ENCODE results near the gene SWAP70.

DNA sequence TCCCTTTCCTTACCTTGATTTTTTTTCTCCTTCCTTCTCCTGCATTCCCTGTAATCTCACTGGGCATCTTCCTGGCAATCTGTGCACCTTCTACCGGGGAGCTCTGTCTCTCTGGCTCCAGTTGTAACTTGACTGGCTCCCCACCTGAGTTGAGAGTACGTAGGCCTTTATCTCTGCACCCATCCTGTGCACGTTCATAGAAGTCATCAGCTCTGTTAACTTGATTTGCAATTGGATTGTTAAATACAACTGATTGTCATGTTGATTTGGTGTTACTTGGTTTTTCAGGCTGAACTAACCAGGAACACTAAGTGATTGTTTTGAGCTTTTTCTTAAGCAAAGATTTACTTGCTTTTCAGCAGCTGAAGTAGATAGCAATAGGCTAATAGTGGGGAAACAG is 11.8 kb downstream of the SWAP70 start:
- no peak for TF ChIP-seq EZH2 (IDR thresholded peaks at IDR 0.05; ENCODE audit: borderline replicate concordance, low read length)
- TF ChIP-seq, protein P1, sequence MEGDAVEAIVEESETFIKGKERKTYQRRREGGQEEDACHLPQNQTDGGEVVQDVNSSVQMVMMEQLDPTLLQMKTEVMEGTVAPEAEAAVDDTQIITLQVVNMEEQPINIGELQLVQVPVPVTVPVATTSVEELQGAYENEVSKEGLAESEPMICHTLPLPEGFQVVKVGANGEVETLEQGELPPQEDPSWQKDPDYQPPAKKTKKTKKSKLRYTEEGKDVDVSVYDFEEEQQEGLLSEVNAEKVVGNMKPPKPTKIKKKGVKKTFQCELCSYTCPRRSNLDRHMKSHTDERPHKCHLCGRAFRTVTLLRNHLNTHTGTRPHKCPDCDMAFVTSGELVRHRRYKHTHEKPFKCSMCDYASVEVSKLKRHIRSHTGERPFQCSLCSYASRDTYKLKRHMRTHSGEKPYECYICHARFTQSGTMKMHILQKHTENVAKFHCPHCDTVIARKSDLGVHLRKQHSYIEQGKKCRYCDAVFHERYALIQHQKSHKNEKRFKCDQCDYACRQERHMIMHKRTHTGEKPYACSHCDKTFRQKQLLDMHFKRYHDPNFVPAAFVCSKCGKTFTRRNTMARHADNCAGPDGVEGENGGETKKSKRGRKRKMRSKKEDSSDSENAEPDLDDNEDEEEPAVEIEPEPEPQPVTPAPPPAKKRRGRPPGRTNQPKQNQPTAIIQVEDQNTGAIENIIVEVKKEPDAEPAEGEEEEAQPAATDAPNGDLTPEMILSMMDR (conservative IDR thresholded peaks at IDR 0.05 in 1 of 2, IDR thresholded peaks at IDR 0.05 in 1 of 2; ENCODE audit: extremely low read depth in 1 of 2, insufficient read depth in 1 of 2, low read depth in 1 of 2, low read length in 2 of 2), result no peak

Measured in mammary epithelial cell (primary cell).